Stomach (tissue), 4 donors: ENCODE data around the gene PCDHB3.

Experiments
- POLR2A ChIP-seq, 4 donors: fragments of 450-650 bp; IDR thresholded peaks; one replicate each; pipeline ENCODE4 v1.6.1; 2016; ENCODE audit warnings: antibody characterized with exemption in 4 of 4, control low read depth in 2 of 4, mild to moderate bottlenecking in 1 of 4, moderate library complexity in 1 of 4
- TF ChIP-seq, protein P1 (sequence below), 7 experiments: fragments of 450-650 bp in 4 of 7; fragments of 200-600 bp in 3 of 7; sonication (generic) in 3 of 7; IDR thresholded peaks; one replicate each; pipeline ENCODE4 v1.5.1; 2016 to 2019; ENCODE audit warnings: antibody characterized with exemption in 7 of 7, control low read depth in 2 of 7, mild to moderate bottlenecking in 1 of 7

GRCh38 chr5:141149812-141150211, 49.5 kb downstream of the PCDHB3 start, which contains the start of gene PCDHB6:
- TF ChIP-seq, protein P1, sequence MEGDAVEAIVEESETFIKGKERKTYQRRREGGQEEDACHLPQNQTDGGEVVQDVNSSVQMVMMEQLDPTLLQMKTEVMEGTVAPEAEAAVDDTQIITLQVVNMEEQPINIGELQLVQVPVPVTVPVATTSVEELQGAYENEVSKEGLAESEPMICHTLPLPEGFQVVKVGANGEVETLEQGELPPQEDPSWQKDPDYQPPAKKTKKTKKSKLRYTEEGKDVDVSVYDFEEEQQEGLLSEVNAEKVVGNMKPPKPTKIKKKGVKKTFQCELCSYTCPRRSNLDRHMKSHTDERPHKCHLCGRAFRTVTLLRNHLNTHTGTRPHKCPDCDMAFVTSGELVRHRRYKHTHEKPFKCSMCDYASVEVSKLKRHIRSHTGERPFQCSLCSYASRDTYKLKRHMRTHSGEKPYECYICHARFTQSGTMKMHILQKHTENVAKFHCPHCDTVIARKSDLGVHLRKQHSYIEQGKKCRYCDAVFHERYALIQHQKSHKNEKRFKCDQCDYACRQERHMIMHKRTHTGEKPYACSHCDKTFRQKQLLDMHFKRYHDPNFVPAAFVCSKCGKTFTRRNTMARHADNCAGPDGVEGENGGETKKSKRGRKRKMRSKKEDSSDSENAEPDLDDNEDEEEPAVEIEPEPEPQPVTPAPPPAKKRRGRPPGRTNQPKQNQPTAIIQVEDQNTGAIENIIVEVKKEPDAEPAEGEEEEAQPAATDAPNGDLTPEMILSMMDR (IDR thresholded peaks at IDR 0.05) = no peak
- TF ChIP-seq POLR2A (IDR thresholded peaks at IDR 0.05) = no peak
